Upper lobe of left lung (tissue), 4 donors: ENCODE data around the gene MACROD2.

Source experiments
- CTCF ChIP-seq, 6 experiments: fragments of 450-650 bp in 4 of 6; fragments of 200-600 bp in 2 of 6; sonication (generic) in 2 of 6; IDR thresholded peaks; one replicate each; pipeline ENCODE4 v1.5.1; 2016 to 2019; ENCODE audit warnings: antibody characterized with exemption in 6 of 6
- EP300 ChIP-seq, 4 donors: sonication (generic); formaldehyde crosslinking; IDR thresholded peaks; one replicate each; pipeline ENCODE4 v1.5.1; 2017; ENCODE audit warnings: antibody characterized with exemption in 4 of 4, control low read depth in 2 of 4

DNA sequence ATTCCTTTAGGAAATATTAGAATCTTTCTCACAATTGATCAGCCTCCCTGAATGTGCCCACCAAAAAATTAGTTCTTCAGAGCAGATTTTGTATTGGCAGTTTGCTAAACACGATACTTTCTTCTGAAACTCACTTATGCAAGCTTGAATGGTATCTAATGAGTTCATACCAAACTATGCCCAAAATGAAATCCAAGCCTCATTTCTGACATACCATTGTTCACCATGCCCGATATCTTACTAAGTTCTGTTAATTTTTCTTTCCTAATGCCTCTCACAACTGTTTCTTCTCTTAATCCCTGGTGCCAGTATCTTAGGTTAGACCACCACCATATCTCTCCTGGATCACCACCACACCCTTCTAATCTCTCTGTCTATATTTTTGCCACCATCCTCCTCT lies 1822.0 kb downstream of the MACROD2 start:
- TF ChIP-seq CTCF (IDR thresholded peaks at IDR 0.05) (no peak), EP300 (IDR thresholded peaks at IDR 0.05) (no peak)
